PFSK-1 (cell line): ENCODE measurements around the gene GLYATL1.

Experiments
- FOXP2 ChIP-seq: optimal IDR thresholded peaks from 2 replicates; pipeline ENCODE3; 2011; ENCODE audit warnings: borderline replicate concordance, control low read depth, inconsistent platforms; ENCODE audit not compliant: insufficient read depth; ENCODE audit errors: extremely low read length, extremely low read depth
- POLR2AphosphoS5 ChIP-seq: IDR thresholded peaks from 2 replicates; pipeline ENCODE4 v1.6.1; 2012; ENCODE audit warnings: low read depth, mild to moderate bottlenecking, control low read depth, low read length, moderate library complexity
- SIN3A ChIP-seq: IDR thresholded peaks from 2 replicates; pipeline ENCODE4 v1.6.1; 2012; ENCODE audit warnings: mild to moderate bottlenecking, low read length, moderate library complexity, borderline replicate concordance; ENCODE audit not compliant: insufficient read depth
- TAF1 ChIP-seq: IDR thresholded peaks from 2 replicates; pipeline ENCODE4 v1.6.1; 2012; ENCODE audit warnings: low read length, control low read depth, borderline replicate concordance; ENCODE audit not compliant: insufficient read depth
- TF ChIP-seq, protein P1 (sequence below), 2 experiments: IDR thresholded peaks; 2 replicates each; pipeline versions ENCODE4 v1.6.1 to v1.8.0; 2011 to 2012; ENCODE audit warnings: low read depth in 2 of 2, low read length in 2 of 2, control low read depth in 1 of 2, inconsistent platforms in 1 of 2, mild to moderate bottlenecking in 1 of 2, moderate library complexity in 1 of 2; ENCODE audit not compliant: insufficient read depth in 1 of 2

The GLYATL1 gene

DNA sequence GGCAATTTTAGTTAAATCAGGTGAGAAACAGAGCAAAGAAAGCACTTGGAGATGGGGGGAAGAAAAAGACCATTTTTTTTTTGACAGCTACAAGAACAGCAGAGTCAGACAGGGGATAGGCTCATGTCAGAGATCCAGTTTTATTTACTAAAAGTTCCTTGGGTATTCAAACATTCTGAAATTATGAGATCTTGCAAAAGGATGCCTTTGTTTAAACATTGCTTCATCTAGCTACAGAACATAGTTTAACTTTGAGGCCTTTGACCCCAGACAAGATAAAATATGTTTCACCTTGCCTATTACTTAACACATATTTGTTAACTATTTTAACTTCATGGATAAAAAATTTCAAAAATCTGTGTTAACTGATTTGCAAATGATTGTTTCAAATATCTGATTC is 6.4 kb downstream of the GLYATL1 start:
- TF ChIP-seq, protein P1, sequence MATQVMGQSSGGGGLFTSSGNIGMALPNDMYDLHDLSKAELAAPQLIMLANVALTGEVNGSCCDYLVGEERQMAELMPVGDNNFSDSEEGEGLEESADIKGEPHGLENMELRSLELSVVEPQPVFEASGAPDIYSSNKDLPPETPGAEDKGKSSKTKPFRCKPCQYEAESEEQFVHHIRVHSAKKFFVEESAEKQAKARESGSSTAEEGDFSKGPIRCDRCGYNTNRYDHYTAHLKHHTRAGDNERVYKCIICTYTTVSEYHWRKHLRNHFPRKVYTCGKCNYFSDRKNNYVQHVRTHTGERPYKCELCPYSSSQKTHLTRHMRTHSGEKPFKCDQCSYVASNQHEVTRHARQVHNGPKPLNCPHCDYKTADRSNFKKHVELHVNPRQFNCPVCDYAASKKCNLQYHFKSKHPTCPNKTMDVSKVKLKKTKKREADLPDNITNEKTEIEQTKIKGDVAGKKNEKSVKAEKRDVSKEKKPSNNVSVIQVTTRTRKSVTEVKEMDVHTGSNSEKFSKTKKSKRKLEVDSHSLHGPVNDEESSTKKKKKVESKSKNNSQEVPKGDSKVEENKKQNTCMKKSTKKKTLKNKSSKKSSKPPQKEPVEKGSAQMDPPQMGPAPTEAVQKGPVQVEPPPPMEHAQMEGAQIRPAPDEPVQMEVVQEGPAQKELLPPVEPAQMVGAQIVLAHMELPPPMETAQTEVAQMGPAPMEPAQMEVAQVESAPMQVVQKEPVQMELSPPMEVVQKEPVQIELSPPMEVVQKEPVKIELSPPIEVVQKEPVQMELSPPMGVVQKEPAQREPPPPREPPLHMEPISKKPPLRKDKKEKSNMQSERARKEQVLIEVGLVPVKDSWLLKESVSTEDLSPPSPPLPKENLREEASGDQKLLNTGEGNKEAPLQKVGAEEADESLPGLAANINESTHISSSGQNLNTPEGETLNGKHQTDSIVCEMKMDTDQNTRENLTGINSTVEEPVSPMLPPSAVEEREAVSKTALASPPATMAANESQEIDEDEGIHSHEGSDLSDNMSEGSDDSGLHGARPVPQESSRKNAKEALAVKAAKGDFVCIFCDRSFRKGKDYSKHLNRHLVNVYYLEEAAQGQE (IDR thresholded peaks at IDR 0.05; ENCODE audit: insufficient read depth in 1 of 2, low read depth in 2 of 2, low read length in 2 of 2), result no peak
- TF ChIP-seq SIN3A, result no peak
- no peak for TF ChIP-seq POLR2AphosphoS5
- TF ChIP-seq TAF1, result no peak
- no peak for TF ChIP-seq FOXP2

DNA sequence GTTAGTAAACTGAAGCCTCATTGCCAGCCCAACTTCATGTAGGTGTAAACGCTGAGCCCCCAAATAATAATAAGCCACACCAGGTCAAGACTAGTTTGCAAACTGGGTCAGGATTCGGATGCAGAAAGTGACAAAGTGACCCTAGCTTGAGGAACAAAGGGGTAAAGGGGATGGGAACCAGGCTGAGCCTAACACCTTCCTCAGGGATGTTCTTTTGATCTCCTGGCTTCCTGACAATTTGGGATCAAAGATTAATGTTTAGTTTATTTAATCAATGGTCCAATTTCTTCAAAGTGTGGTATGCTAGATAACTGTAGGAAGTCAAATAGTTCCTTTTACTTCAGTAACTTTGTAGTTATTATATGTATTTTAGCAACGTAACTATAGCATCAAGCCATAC is 9.9 kb downstream of the GLYATL1 start:
- TF ChIP-seq FOXP2 (no peak), SIN3A (no peak), TAF1 (no peak), POLR2AphosphoS5 (no peak)
- TF ChIP-seq, protein P1 (IDR thresholded peaks at IDR 0.05; ENCODE audit: insufficient read depth in 1 of 2, low read depth in 2 of 2, low read length in 2 of 2), result no peak

DNA sequence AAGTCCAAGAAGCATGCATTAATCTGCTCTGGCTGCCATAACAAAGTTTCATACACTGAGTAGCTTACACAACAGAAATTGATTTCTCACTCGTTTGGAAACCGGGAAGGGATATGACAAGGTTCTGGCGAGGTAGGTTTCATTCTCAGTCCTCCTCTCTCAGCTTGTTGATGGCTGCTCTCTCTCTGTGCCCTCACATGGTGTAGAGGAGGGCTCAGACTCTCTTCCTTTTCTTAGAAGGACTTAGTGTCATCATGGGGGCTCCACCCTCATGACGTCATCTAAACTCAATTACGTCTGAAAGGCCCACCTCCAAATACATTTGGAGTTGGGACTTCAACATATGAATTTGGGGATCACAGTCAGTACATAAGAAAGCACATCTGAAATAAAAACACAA is 18.6 kb downstream of the GLYATL1 start:
- TF ChIP-seq, protein P1 (IDR thresholded peaks at IDR 0.05; ENCODE audit: insufficient read depth in 1 of 2, low read depth in 2 of 2, low read length in 2 of 2), result no peak
- TF ChIP-seq FOXP2 (no peak), TAF1 (no peak), POLR2AphosphoS5 (no peak), SIN3A (no peak)

DNA sequence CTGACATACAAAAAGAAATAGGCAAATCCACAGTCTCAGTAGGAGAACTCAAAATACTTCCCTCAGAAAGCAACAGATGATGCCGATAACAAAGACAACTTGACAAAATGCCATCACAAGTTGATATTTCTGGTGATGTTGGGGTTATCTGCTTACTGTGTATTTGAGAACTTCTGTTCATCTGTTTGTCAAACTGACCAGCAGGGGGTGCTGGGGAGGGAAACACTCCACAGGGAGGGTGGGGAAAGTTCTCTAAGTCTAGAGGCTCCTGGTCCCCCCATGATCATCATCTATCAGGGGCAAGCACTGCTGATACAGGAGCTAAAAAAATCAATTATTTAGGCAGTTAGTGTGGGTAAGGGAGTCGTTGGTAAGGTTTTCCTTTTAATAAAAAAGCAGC is 19.2 kb downstream of the GLYATL1 start:
- TF ChIP-seq FOXP2 (no peak), POLR2AphosphoS5 (no peak), SIN3A (no peak), TAF1 (no peak)
- TF ChIP-seq, protein P1 (IDR thresholded peaks at IDR 0.05; ENCODE audit: insufficient read depth in 1 of 2, low read depth in 2 of 2, low read length in 2 of 2), result no peak

DNA sequence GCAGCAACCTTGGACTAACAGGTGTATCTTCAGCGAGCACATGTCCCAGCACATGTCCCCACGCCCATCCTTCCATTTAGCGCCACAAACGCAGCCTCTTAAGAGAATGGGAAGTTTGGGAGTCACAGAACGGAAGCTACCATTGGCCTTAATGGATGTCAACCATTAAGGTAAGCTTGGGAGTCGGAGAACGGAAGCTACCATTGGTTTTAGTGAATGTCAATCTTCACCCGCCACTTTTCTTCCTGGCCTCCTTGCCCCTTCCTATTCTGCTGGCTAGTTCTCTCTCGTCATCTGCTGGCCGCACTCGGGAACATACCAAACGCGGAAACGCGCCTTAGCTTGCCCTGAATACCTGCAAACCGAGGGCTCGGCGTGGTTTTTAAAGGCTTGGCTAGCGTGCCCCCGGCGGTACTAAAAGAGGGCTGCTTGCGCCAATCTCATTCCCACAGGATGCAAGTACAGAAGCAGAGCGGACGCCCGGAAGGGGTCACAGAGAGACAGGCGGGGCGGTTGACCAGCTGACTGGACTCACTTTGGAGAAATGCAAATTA is 24.3 kb downstream of the GLYATL1 start:
- TF ChIP-seq, protein P1 (IDR thresholded peaks at IDR 0.05; ENCODE audit: insufficient read depth in 1 of 2, low read depth in 2 of 2, low read length in 2 of 2), result no peak
- TF ChIP-seq SIN3A, result no peak
- no peak for TF ChIP-seq POLR2AphosphoS5
- no peak for TF ChIP-seq TAF1
- TF ChIP-seq FOXP2, result no peak
